K562 (cell line): Measurements from ENCODE around the gene TBCC. TPM values are rescaled to one million over a fixed set of nuclear protein-coding genes. Genes with fewer than 3 reads are reported as not detected.

Source experiments
- ATAC-seq: fragments of 200-7000 bp; cut with Tn5 transposase; 3 replicates; pipeline ENCODE4 v1.9.1; 2020; ENCODE audit warnings: moderate library complexity
- BruUV-seq: library from RNA; stranded (reverse); fragments of 400-500 nt; replicated peaks from 2 replicates; lab custom pipeline; 2021; lab: Mats Ljungman, UMichigan
- CTCF ChIA-PET: fragments of 300-600 bp; formaldehyde crosslinking; extraction: SDS; loops from one replicate; lab custom pipeline; 2021; ENCODE audit warnings: low intra/inter-chr PET ratio; lab: Yijun Ruan, JAX
- POLR2A ChIA-PET: fragments of 300-600, 350-650 bp; sonication (Branson Sonifier 250); formaldehyde crosslinking; extraction: SDS; loops from one replicate; lab custom pipeline; 2021; ENCODE audit warnings: antibody characterized with exemption, inconsistent platforms; lab: Yijun Ruan, JAX
- DNase-seq, 4 experiments: peaks; one replicate each; pipeline versions ENCODE4 v3.0.0 to v3.0.0-alpha.2; 2011 to 2018; ENCODE audit warnings: low spot score in 3 of 4, mixed read lengths in 3 of 4; ENCODE audit errors: extremely low read depth in 1 of 4
- FAIRE-seq: peaks from 2 replicates; lab custom pipeline; 2011; peaks lifted over from hg19 to GRCh38; lab: Jason Lieb, UNC
- H2AFZ ChIP-seq: 2 replicates; pipeline ENCODE4 v1.6.0; 2011; ENCODE audit warnings: low read depth, low read length, control low read depth, inconsistent platforms
- H3K27ac ChIP-seq: fragments of 200-600 bp; 3 replicates; pipeline ENCODE4 v1.8.0; 2011; ENCODE audit warnings: low read depth, mild to moderate bottlenecking, control low read depth, inconsistent platforms, low read length, moderate library complexity, mixed read lengths; ENCODE audit errors: extremely low read depth
- H3K27me3 ChIP-seq, 2 experiments: fragments of 300-600 bp in 1 of 2; 2 replicates in 1 of 2; 3 replicates in 1 of 2; pipeline versions ENCODE4 v1.6.0 to v1.8.0; 2011; ENCODE audit warnings: inconsistent platforms in 2 of 2, low read length in 2 of 2, mild to moderate bottlenecking in 1 of 2, mixed read lengths in 1 of 2, moderate library complexity in 1 of 2; ENCODE audit not compliant: control insufficient read depth in 2 of 2, insufficient read depth in 2 of 2
- H3K36me3 ChIP-seq: fragments of 300-600 bp; 3 replicates; pipeline ENCODE4 v1.8.0; 2011; ENCODE audit warnings: mild to moderate bottlenecking, low read length, inconsistent platforms; ENCODE audit not compliant: control insufficient read depth, insufficient read depth
- H3K4me1 ChIP-seq, 2 experiments: fragments of 200-600 bp in 1 of 2; replicated peaks in 1 of 2; 2 replicates in 1 of 2; 3 replicates in 1 of 2; pipeline versions ENCODE4 v1.5.1 to v1.8.0; 2011; ENCODE audit warnings: inconsistent platforms in 2 of 2, low read length in 2 of 2, mild to moderate bottlenecking in 1 of 2, mixed read lengths in 1 of 2, moderate library complexity in 1 of 2; ENCODE audit not compliant: control insufficient read depth in 2 of 2, insufficient read depth in 2 of 2
- H3K4me2 ChIP-seq: 2 replicates; pipeline ENCODE4 v1.6.1; 2011; ENCODE audit warnings: low read length, control low read depth, inconsistent platforms, mixed read lengths; ENCODE audit not compliant: insufficient read depth
- H3K4me3 ChIP-seq: fragments of 200-600 bp; sonication (generic), shearing (Covaris generic); 2 replicates; pipeline ENCODE4 v1.5.1; 2016; ENCODE audit warnings: control low read depth, inconsistent platforms
- H3K79me2 ChIP-seq: fragments of 200-600 bp; 3 replicates; pipeline ENCODE4 v1.8.0; 2011; ENCODE audit warnings: low read length, inconsistent platforms; ENCODE audit not compliant: control insufficient read depth, insufficient read depth
- H3K9ac ChIP-seq, 2 experiments: 2 replicates each; pipeline versions ENCODE4 v1.6.0 to v1.6.1; 2011; ENCODE audit warnings: low read depth in 2 of 2, low read length in 2 of 2, control low read depth in 1 of 2, inconsistent platforms in 1 of 2, mild to moderate bottlenecking in 1 of 2, mixed read lengths in 1 of 2; ENCODE audit not compliant: insufficient read depth in 1 of 2
- H3K9me1 ChIP-seq: one replicate; pipeline ENCODE4 v1.6.0; 2011; ENCODE audit warnings: inconsistent platforms, mild to moderate bottlenecking, low read length, moderate library complexity; ENCODE audit not compliant: control insufficient read depth, insufficient read depth
- H3K9me3 ChIP-seq: replicated peaks from 2 replicates; pipeline ENCODE4 v1.5.1; 2011; ENCODE audit warnings: low read depth, low read length, inconsistent platforms; ENCODE audit not compliant: control insufficient read depth, insufficient read depth
- H4K20me1 ChIP-seq: replicated peaks from 2 replicates; pipeline ENCODE4 v1.6.1; 2011; ENCODE audit warnings: low read length, inconsistent platforms, mixed read lengths; ENCODE audit not compliant: control insufficient read depth, insufficient read depth
- BCOR ChIP-seq: fragments of 450-650 bp; IDR thresholded peaks from 2 replicates; pipeline ENCODE4 v1.6.1; 2016
- FOXJ3 ChIP-seq: sonication (generic); formaldehyde crosslinking; IDR thresholded peaks from 2 replicates; pipeline ENCODE4 v1.4.0; 2020; ENCODE audit warnings: mild to moderate bottlenecking, missing genetic modification reagents
- ILK ChIP-seq: fragments of 450-650 bp; IDR thresholded peaks from 2 replicates; pipeline ENCODE4 v1.6.1; 2016; ENCODE audit warnings: missing genetic modification characterization, low read depth, mild to moderate bottlenecking, missing compliant biosample characterization, moderate library complexity, borderline replicate concordance
- NFIC ChIP-seq: fragments of 450-650 bp; IDR thresholded peaks from 2 replicates; pipeline ENCODE4 v1.6.1; 2017; ENCODE audit warnings: mild to moderate bottlenecking, inconsistent platforms
- SAFB ChIP-seq: fragments of 200-400 bp; formaldehyde crosslinking; IDR thresholded peaks from 2 replicates; pipeline ENCODE4 v1.6.1; 2017; ENCODE audit warnings: low read depth, low read length, borderline replicate concordance
- TBL1XR1 ChIP-seq, 2 experiments: IDR thresholded peaks; 2 replicates each; pipeline ENCODE4 v1.6.1; 2012; ENCODE audit warnings: improper control_type of control experiment in 2 of 2, low read length in 2 of 2, mild to moderate bottlenecking in 1 of 2
- ZKSCAN1 ChIP-seq: fragments of 150-350 bp; IDR thresholded peaks from 2 replicates; pipeline ENCODE4 v1.6.1; 2016; ENCODE audit warnings: low read depth, low read length
- ZNF124 ChIP-seq: sonication (generic); formaldehyde crosslinking; IDR thresholded peaks from 2 replicates; pipeline ENCODE4 v1.8.1; 2022; ENCODE audit warnings: missing genetic modification reagents
- ZNF561 ChIP-seq: fragments of 450-650 bp; formaldehyde crosslinking; conservative IDR thresholded peaks from 2 replicates; pipeline ENCODE4 v1.4.0; 2020; ENCODE audit warnings: mild to moderate bottlenecking, moderate library complexity
- WGBS: fragments of 100-300 bp; shearing (Covaris generic); methylation state at CpG from one replicate; pipeline ENCODE4 v1.1.6; 2016; ENCODE audit warnings: low coverage, mixed read lengths; ENCODE audit not compliant: insufficient coverage; ENCODE audit errors: missing lambda C conversion rate; 5-methylcytosine and 5-hydroxymethylcytosine counted together
- in situ Hi-C: fragments of 300-500 bp; cut with MboI; formaldehyde crosslinking; loops from 4 replicates; pipeline ENCODE4 v1.15.0; 2018; ENCODE audit warnings: inconsistent platforms, mixed read lengths
- intact Hi-C: fragments of 100-400 bp; cut with micrococcal nuclease; formaldehyde crosslinking; loops from 2 replicates; pipeline ENCODE4 v1.14.2; 2022
- polyA plus RNA-seq, 8 experiments: library from polyadenylated mRNA; depleted of rRNA in 4 of 8; stranded (reverse) in 5 of 8; unstranded in 3 of 8; fragments of >200 nt; fragmentation: Nextera tagmentation in 2 of 8; fragmentation: Illumina TruSeq in 1 of 8; extraction: Ambion mirVana in 2 of 8; extraction: Trizol in 1 of 8; gene quantifications; 2 replicates each; pipeline versions ENCODE4 v1.2.1 to v1.2.3, GENCODE V29; 2011 to 2014; ENCODE audit warnings: inconsistent platforms in 1 of 8, missing spikeins in 1 of 8
- total RNA-seq, 7 experiments: library from RNA; depleted of rRNA in 6 of 7; stranded (reverse); fragments of >200 nt in 6 of 7; fragmentation: Illumina TruSeq in 2 of 7; extraction: Trizol in 2 of 7; gene quantifications; 2 replicates each; pipeline versions ENCODE4 v1.2.1 to v1.2.3, GENCODE V29; 2011 to 2021; ENCODE audit warnings: low replicate concordance in 1 of 7
- TF ChIP-seq, protein P1 (sequence below): IDR thresholded peaks from 3 replicates; pipeline ENCODE4 v1.6.1; 2011; ENCODE audit warnings: borderline replicate concordance, mild to moderate bottlenecking, moderate library complexity; ENCODE audit not compliant: insufficient read length; ENCODE audit errors: extremely low read depth

The TBCC gene
- total and polyA plus RNA-seq, 9 of the 15 experiments (the other 6 are each of a cell fraction or from before 2014, with no cell fraction given), result 2.8 to 34.1 (median 23.3) TPM

DNA sequence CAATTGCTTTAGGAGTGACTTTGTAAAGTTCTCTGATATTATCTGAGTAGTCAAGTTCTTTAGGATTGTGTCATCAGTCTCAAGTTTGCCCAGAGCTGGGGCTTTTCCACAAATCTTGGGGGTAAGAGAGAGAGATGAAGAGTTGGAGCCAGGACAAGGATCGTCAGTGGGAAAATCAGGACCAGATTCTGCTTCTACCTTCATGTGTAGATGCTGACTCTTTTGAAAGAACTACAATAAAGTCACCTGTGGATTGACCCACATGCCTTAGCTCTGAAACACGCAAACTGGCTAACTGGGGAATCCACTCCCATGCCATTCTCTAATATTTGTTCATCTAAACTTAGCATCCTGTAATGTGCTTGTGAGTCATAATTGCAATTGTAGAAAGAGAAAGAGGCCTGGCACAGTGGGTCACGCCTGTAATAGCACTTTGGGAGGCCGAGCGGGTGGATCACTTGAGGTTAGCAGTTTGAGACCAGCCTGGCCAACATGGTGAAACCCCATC is 20.3 kb upstream of the TBCC start:
- Histone ChIP-seq H3K4me1 (peaks cover 0 to 4% of the 10 kb centered on the region in 2 experiments; a peak in 1 of 5 replicates), H3K79me2 (no peaks in the 10 kb centered on the region), H4K20me1 (no peaks in the 10 kb centered on the region; the same call in 1 of the 2 replicates), H3K9ac (no peak overlapping the region), H3K9me3 (no peaks in the 10 kb centered on the region), H3K27ac (no peak overlapping the region), H3K27me3 (no peaks in the 10 kb centered on the region), H2AFZ (no peak overlapping the region), H3K4me2 (no peak overlapping the region), H3K9me1 (no peaks in the 10 kb centered on the region), H3K36me3 (no peaks in the 10 kb centered on the region), H3K4me3 (no peak overlapping the region)
- no peak for FAIRE-seq
- no peak for ATAC-seq
- 79% methylated on average over 5 of the region's 5 CpGs for WGBS
- ChIA-PET POLR2A (interaction anchor here (0.7 to 2.1 kb wide), 4 partner anchors 9 to 18 kb away, joined by 3 to 7 read pairs (median 6); no protein-coding TSS in a partner anchor), CTCF (no interaction called here)
- TF ChIP-seq ZNF561 (CRISPR knock-in tag) (no peak), FOXJ3 (CRISPR knock-in tag) (0 out of 2 replicates have a peak, but pooled peaks have one; percentile 17)
- in situ Hi-C loops (no loop called here), intact Hi-C loops (no loop called here)
- no TSS peak for BruUV-seq
- DNase-seq, result no peak

DNA sequence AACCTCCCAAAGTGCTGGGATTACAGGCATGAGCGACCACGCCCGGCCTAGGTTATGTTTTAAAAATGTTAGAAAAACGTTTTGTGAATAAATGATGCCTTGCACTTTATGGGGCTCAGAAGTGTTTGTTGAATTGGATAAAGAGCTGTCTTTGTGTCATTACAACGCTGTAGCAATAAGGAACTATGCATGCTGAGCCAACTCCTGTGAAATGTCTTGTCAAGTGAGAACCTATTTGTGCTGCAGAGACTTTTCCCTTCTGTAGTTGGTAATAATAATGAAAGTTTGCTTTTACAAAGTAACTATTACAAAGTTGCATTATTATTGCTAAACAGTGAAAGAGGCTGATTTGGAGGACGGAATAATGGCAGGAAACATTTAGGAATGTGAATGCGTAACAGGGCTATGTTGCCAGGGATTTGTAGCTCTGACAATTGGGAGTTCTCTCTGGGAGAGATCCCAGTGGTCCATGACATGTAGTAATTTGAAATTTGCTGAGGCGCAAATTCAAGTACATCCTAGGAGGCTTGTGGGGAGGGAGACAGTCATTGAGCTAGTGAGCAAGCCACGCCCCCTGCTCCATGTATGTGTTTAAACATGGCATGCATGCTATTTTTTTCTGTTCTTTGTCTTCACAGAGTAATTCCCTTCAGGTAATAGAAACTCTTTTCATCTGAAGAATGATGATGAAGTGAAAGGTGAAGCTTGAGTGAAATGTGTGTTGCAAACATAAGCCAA is 19.2 kb upstream of the TBCC start:
- CTCF ChIA-PET, result no interaction called here
- POLR2A ChIA-PET, result interaction anchor here (0.9 to 5.9 kb wide), 5 partner anchors 10 to 114 kb away, joined by 4 to 28 read pairs (median 7); partner anchors contain the start of gene RPL7L1
- Histone ChIP-seq H3K27me3 (no peaks in the 10 kb centered on the region), H3K4me1 (no peaks in the 10 kb centered on the region), H3K36me3 (no peaks in the 10 kb centered on the region), H3K79me2 (no peaks in the 10 kb centered on the region), H4K20me1 (no peaks in the 10 kb centered on the region; the same call in 1 of the 2 replicates), H3K9me3 (no peaks in the 10 kb centered on the region), H3K27ac (no peak overlapping the region), H3K4me3 (no peak overlapping the region), H3K9me1 (no peaks in the 10 kb centered on the region), H2AFZ (no peak overlapping the region), H3K9ac (peak overlapping the region in 1 of 2 experiments; percentile 29; a peak in 1 of 4 replicates), H3K4me2 (no peak overlapping the region)
- no peak for DNase-seq
- intact Hi-C loops (no loop called here), in situ Hi-C loops (no loop called here)
- no peak for FAIRE-seq
- no TSS peak for BruUV-seq
- 73% methylated on average over 9 of the region's 9 CpGs for WGBS
- no peak for ATAC-seq
- TF ChIP-seq NFIC (no peak), BCOR (no peak), SAFB (no peak), ZNF124 (no peak), ILK (tag) (no peak), ZKSCAN1 (no peak), TBL1XR1 (IDR thresholded peaks at IDR 0.05; ENCODE audit: low read length in 2 of 2) (no peak)
- TF ChIP-seq, protein P1, sequence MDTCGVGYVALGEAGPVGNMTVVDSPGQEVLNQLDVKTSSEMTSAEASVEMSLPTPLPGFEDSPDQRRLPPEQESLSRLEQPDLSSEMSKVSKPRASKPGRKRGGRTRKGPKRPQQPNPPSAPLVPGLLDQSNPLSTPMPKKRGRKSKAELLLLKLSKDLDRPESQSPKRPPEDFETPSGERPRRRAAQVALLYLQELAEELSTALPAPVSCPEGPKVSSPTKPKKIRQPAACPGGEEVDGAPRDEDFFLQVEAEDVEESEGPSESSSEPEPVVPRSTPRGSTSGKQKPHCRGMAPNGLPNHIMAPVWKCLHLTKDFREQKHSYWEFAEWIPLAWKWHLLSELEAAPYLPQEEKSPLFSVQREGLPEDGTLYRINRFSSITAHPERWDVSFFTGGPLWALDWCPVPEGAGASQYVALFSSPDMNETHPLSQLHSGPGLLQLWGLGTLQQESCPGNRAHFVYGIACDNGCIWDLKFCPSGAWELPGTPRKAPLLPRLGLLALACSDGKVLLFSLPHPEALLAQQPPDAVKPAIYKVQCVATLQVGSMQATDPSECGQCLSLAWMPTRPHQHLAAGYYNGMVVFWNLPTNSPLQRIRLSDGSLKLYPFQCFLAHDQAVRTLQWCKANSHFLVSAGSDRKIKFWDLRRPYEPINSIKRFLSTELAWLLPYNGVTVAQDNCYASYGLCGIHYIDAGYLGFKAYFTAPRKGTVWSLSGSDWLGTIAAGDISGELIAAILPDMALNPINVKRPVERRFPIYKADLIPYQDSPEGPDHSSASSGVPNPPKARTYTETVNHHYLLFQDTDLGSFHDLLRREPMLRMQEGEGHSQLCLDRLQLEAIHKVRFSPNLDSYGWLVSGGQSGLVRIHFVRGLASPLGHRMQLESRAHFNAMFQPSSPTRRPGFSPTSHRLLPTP, result no peak
